ACHN (cell line): ENCODE measurements around the gene CTDSP2.

Experiments
- DNase-seq: peaks from one replicate; pipeline ENCODE4 v3.0.0-alpha.2; 2015
- in situ Hi-C: cut with HindIII; loops from 2 replicates; pipeline ENCODE4 v1.10.0; 2017; ENCODE audit warnings: low sequenced_read_pairs, low pct_ligation_motif_present, low pct_unique_long_range_greater_than_20kb

CTDSP2 gene

DNA sequence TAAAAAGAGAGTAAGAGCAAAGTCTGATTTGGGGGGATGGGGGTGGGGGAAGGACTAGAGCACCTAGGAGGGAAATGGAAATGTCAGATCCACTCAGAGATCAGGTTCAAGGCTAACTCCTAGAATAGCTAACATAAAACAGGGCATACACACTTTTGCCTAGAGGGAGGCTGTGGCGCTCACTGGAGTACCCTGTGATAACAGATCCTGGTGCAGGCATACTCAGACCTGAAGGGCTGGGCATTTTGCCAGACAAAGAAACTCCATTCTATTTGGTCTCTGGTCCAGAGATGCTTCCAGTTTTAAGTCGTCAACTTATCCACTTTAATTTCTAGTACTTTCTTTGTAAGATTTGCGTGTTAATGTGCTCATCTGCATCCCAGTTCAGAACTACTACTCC, 5.8 kb downstream of the CTDSP2 start:
- in situ Hi-C loops, result no loop called here
- no peak for DNase-seq

DNA sequence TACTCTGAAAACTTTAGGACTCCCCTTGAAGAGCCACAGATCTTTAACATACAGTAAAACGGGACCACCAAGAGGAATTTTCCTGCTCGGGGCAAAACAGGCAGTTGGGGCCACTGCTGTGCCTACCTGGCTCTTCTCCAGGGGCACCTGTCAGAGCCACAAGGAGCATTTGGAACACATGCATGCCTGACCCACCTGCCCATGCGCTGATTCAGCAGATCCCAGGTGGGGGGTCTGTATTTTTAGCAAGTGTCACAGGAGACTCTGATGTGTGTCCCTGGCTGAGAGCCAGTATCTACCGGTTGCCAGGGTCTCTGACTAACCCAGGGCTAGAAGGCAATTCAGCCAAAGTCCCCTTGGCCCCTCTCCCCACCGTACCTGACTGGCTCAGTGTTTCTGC, 6.5 kb downstream of the CTDSP2 start:
- in situ Hi-C loops, result no loop called here
- DNase-seq, result no peak

DNA sequence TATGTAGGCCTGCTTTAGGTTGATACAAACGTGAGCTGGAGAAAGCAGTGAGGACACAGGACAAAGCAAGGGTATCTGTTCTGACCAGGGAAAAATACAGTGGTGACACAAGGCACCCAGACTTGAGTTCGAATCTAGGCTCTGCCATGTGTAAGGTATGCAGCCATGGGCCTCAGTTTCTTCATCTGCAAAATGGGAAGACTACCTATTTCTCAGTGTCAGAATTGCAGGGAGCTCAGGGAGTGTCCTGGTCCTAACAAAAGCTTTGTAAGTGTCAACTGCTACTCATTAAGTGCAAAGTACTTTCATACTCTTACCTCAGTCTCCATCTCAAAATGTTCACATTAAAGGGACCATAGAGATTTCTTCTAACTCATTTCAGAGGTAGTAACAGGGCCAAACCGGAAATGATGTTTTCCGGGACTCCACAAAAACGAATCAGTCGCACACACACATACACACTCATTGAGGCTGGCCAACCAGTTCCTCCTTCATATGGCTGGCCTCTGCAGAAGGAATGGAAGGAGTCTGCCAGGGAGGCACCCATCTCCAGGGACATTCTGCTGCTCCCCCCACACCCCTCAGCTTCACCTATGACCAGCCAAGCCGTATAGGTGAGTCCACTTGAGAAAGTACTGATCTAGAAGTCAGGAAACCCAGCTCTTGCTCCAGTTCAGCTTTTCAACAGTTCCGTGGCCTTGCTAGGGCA, 7.8 kb downstream of the CTDSP2 start:
- in situ Hi-C loops, result no loop called here
- DNase-seq, result no peak

DNA sequence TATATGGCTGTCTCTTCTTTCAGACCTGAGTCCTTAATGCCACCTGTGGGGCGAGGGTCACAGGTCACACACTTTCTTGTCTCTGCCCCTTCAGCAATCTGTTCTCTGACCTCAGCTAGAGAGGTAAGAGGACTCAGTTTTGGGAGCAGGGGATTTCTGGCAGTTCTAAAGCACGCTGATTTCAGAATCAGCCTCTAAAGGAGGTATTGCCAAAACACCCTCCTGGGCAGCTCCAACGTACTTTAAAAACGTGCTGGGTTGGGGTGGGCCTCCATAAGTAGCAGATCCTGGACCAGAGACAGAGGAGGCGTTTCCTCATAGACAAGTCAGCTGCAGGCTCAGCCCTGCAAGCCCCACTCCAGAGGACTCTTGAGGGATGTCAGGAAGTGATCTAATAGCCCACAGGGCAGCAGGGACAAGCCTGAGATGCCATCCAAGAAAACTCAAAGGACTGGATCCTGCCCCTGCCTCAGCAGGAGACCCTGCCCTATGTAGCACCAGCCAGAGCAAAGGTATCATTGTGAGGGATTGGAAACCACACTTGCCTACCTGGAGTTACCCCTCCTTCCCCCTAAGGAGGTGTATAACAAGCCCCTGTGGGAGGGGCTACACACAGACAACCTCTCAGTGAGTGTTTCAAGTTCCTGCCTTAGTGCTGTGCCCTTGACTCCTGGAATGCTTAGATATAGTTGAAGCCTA, 8.5 kb downstream of the CTDSP2 start:
- peak; percentile 62 for DNase-seq

DNA sequence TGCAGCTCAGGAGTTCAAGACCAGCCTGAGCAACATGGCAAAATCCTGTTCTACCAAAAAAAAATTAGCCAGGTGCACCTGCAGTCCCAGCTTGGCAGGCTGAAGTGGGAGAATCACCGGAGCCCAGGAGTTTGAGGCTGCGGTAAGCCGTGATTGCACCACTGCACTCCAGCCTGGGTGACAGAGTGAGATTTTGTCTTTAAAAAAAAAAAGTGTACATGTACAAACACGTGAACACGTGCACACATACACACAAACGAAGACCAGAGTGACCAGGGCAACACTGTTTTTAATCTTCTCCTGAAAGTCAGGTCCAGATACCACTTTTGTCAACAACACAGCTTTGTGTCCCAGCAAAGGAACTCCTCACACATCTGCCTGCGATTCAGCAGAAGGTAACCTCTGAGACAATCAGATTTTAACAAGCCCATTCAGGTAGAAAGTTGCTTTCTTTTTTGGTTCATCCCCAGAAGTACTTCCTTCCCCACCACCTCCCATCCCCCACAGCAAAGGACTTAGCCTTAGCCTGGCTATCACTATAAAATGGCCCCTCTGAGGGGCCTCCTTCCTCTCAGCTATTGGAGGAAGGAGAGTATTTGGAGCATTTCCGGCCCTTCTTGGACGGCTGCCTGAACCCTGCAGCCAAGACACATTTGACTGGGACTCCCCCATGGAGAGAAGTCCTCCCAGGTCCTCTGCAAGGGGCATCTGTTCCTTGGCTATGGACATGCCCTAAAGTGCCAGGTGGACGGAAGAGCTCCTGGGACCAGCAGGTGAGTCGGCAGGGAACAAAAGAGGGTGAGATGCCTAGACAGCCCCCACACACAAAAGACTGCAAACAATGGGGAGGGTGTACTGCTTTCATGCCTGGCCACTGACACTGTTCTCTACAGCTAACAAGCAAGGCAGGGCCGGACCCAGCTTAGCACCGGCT, 9.8 kb downstream of the CTDSP2 start:
- peak; percentile 55 for DNase-seq
- in situ Hi-C loops, result no loop called here

More for the DNA sequence above, 8.5 kb downstream of the CTDSP2 start:
- in situ Hi-C loops, result no loop called here

DNA sequence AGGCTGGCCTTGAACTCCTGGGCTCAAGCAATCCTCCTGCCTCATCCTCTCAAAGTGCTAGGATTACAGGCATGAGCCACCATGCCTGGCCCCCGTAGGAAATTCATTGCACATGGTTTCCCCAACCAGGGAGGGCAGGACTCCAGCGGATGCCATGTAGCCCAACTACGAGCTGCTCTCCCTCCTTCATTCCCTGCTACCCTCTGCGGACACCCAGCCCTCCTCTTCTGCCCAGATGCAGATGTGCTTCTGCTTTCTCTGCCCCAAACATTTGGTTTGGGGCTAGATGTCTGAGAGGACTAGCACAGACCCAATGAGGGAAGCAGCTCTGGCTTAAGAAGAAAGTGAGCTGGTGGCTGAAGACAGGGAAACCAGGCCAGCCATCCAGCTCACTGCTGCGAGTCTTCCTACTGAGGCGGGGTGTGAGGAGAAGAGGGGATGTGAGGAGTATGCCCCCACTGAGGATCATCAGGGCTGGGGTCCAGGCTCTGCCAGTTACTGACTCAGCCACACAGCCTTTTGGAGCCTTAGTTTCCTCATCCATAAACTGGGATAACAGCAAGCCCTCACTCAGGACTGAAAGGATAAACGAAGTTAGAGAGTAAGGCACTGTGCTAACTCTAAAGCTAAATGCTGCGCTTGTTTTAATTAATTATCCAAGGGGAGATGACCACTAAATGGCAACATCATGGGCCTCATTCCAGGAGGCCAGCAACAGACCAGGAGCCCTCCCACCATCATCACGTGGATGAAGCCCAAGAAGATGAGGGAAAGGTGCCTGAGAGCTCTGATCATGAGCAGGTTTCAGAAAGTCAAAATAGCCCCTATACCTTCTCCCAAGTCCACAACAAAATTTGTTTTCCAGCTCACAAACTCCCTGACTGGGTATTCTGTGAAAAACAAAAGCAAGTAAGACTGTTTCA, 10.9 kb downstream of the CTDSP2 start:
- in situ Hi-C loops, result no loop called here
- DNase-seq, result no peak

DNA sequence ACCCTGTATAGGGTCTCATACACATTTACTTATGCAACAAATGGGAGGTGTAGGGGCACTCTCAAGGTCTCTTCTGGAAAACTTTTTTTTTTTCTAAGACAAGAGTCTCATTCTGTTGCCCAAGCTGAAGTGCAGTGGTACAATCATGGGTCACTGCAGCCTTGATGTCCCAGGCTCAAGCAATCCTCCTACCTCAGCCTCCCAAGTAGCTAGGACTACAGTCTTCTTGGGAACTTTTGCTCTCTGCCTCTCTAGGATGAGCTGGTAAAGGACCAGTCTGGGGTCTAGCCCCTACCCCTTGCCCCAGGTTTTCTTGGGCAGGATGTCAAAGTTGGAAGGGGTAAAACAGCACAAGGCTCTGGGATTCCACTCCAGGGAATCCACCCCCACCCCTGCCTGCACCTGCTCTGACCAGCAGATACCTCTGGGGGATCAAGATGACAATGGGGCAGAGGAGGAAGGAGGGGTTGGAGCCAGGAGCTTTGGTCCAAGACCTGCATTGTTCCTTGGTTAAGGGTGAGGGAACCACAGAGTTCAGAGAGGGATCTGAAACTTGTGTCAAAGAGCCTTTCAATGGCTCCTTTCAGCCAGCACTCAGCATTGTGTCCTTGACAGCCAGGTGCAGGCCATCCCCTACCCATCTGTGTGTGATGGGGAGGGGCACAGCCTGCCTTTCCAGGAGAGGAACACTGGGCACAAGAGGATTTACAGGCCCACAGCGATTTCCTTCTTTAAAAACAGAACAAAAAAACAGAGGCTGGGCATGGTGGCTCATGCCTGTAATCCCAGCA, 12.2 kb downstream of the CTDSP2 start:
- in situ Hi-C loops, result no loop called here
- no peak for DNase-seq

DNA sequence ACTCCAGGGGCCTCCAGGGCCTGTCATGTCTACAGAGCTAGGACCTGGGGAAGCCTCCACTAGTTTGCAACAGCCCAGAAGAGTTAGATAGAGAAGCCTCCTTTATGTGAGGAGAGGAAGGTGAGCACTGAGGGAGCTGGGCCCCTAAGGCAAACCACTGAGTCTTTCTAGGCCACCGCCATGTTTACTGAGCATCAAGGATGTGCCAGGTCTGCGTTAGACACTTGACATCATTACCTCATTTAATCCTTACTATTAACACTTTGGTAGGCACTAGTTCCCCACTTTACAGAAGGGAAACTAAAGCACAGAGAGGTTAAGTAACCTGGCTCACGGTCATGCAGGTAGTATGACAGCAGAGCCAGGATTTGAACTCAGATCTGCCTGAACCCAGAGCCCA, 12.9 kb downstream of the CTDSP2 start:
- in situ Hi-C loops, result no loop called here
- DNase-seq, result no peak

DNA sequence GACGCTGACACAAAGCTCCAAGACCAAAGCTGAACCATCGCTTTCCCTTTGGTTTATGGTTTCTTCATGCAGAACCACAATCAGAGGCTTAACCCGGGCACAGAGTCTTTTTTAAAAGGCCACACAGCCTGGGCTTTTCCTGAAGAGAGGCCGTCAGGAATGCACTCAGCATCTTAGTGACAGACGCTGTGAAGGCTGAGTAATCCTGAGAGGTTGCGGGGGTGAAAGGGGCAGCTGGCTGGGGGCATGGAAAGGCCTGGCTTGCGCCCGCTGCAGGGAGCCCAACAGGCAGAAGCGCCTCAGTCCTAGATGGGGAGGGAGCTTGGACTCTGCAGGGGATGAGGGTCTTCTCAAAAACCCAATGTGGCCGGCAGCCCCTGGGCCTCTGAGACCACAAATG, 13.6 kb downstream of the CTDSP2 start:
- in situ Hi-C loops, result no loop called here
- no peak for DNase-seq

DNA sequence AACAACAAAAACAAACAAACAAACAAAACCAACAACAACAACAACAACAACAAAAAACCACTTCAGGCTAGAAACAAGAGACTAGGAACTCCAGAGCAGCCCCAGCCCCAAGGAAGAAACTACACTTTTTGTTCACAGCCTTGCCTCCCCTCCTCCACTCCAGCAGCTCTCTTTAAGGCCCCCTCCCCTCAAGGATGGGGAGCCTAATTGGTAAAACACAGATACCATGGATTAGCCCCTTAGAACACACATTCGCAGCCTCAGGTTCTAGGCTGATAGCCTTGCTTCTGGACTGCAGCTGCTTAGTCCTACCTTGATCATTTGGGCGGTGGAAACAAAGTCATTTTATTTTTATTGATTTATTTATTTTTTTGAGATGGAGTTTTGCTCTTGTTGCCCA, 16.1 kb downstream of the CTDSP2 start:
- no peak for DNase-seq
- in situ Hi-C loops, result no loop called here

DNA sequence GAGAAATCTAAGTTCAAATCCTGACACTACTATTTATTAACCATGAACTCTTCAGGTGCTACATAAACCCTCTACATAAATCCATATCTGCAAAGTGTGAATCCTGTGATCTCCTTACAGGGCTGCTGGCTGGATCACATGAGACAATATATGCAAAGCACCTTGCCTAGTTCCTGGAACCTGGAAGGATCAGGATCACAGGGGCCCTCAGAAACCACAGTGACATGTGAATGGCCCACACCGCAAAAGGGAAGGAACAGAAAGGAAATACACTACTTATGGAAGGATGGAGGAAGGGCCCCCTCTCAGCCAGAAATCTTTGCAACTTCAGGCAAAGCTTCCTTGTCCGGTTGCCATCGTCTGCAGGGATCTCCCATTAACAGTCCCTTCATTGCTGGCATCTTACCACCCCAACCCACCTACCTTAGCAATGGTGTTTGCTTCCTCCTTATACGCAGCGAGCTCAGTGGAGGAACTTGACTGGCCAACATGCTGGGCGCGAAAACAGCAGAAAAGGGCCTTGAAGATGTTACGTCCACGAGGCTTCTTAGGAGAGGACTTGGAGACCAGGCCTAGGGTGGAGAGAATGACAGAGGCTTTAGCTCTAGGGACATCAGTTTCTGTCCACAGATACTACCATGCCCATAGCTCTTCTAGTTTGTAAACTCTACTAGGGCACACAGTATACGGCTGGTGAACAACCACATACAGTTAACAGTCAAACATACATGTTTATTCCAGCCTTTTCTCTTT, 17.3 kb downstream of the CTDSP2 start:
- in situ Hi-C loops, result no loop called here
- DNase-seq, result no peak

DNA sequence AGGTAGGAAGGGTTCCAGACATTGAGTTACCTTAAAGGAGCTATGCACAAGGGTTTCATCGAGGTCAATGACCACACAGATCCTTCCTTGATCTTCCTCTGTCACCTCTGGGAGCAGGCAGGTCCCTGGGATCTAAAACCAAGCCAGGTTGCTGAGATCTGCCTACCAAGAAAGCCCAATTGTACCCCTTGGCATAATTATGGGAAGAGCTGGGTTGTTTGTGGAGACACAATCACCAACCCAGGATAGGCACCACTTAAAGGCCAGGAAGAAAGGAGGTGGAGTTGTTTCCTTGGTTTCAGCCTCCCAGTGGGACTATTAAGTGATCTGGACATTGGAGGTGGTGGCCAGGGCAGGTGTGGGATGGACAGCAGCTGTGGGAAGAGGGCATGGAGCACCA, 19.6 kb downstream of the CTDSP2 start:
- in situ Hi-C loops, result no loop called here

DNA sequence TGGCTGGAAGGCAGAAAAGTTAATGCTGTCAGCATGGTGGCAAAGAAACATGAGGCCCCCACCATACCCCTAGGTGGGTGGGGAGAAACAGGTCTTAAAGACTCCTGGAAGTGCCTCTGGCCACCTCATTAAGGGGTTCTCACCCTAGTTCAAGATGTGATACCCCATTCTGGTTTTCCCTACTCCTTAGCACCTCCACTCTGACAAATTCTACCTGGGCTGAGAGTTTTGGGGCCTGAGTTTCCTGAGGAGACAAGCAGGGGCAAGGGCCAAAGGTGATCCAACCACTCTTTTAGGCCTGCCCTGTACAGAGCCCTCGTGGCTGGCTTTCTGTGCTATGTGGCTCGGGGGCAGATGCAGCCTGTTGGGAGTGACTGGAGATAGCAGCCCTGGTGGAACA, 20.1 kb downstream of the CTDSP2 start:
- DNase-seq, result no peak
- in situ Hi-C loops, result no loop called here

More for the DNA sequence above, 19.6 kb downstream of the CTDSP2 start:
- DNase-seq, result no peak

DNA sequence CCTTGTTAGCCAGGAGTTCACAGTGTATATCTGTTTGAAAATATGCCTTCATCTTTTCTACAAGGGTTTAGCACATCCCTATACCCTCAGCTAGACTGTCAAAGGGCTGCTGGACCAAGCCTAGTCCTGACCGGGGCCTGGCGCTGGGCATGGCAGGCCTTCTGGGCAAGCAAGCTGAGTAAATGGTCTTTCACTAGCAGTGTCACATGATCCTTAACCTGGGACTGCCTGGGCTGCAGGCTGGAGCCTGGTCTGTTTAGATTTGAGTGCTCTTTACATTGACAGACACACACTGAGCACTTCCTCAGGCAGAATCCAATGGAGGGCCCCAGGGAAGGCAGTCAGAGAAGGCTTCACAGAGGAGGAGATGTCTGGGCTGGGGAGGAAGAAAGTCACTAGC, 21.1 kb downstream of the CTDSP2 start:
- no peak for DNase-seq
- in situ Hi-C loops, result no loop called here

DNA sequence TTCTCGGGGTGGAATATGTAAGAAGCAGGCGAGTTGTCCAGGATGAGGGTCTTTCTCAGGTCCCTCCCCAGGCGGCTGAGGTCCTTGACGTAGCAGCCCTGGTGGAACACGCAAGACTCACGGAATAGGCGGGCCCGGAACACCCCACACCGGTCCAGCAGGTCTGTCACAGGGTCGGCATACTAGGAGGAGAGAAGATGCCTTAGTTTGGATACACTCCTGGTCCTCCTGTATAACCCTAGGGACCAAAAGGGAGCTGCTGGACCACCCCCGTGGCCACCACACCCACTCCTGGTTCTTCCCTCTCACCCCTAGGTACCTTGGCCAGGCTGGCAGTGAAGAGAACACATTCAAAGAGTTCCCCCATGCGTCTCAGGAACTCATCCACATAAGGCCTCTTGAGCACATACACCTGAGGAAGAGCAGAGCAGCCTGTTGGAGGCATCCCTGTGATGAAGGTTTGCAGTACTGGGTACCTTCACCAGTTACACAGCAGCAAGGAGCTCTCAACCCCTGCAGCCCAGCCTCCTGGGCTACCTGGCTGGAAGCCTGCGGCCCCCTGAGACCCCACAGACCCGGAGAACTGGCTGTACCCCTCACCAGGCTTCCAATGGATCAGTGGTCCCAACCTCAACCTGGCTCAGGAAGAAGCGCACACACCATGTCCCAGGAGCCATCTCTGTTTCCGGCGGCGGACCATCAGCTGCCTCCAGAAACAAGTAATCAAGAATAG, 22.5 kb downstream of the CTDSP2 start:
- no peak for DNase-seq
- in situ Hi-C loops, result no loop called here

DNA sequence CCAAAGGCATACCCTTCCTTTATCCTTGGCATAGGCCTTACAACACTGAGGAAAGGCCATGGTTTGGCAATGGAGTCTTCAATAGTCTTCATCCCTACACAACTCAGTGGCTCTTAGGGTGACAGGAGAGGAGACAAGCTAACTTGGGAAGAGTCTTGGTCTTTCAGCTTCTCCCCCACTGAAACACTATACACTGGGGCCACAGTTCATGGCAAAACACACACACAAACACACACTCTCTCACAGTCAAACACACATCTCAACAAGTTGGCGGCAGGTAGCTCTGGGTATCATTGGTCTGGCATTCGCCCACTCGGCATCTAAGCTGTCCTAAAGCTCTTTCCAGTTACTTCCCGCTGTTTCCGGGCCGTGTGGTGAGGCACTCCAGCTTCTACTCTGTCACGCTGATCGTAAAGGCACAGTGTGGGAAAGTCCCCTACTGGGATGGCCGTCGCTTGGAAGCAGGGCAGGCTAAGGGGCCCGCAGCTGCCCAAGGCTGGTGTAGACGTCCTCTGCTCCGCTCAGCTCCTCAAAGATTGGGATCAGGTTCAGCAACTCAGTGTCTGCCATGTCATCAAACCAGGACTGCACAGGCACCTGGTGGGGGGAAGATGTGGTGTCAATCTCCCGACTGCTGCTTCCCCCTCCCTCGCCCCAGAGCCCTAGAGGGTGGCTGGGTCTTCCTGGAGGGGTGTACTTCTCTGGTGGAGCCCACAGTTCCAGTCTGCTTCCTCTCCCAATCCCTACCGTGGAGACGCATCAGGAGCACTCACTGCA, 23.2 kb downstream of the CTDSP2 start:
- in situ Hi-C loops, result no loop called here
- DNase-seq, result no peak
